ENCODE data around the gene HNRNPU. TPM values are rescaled to one million over a fixed set of nuclear protein-coding genes. Genes with fewer than 3 reads are reported as not detected.

The HNRNPU gene
- total RNA-seq, 4 donors from 2014 or later: 305 to 433 (median 344) TPM

DNA sequence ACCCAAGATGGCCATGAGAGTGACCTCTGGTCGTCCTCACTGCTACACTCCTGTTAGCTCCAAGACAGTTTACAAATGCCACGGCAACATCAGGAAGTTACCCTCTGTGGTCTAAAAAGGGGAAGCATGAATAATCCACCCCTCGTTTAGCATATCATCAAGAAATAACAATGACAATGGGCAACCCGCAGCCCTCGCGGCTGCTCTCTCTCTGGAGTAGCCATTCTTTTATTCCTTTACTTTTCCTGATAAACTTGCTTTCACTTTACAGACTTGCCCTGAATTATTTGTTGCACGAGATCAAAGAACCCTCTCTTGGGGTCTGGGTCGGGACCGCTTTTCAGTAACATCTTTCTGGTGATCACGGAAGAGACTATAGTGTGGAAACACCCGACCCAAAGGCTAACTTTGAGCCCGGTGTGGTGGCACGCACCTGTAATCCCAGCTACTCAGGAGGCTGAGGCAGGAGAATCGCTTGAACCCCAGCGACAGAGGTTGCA, 48.7 kb downstream of the HNRNPU start:
- no peak for DNase-seq
- TF ChIP-seq POLR2A (IDR thresholded peaks at IDR 0.05): no peak
- TF ChIP-seq, protein P1, sequence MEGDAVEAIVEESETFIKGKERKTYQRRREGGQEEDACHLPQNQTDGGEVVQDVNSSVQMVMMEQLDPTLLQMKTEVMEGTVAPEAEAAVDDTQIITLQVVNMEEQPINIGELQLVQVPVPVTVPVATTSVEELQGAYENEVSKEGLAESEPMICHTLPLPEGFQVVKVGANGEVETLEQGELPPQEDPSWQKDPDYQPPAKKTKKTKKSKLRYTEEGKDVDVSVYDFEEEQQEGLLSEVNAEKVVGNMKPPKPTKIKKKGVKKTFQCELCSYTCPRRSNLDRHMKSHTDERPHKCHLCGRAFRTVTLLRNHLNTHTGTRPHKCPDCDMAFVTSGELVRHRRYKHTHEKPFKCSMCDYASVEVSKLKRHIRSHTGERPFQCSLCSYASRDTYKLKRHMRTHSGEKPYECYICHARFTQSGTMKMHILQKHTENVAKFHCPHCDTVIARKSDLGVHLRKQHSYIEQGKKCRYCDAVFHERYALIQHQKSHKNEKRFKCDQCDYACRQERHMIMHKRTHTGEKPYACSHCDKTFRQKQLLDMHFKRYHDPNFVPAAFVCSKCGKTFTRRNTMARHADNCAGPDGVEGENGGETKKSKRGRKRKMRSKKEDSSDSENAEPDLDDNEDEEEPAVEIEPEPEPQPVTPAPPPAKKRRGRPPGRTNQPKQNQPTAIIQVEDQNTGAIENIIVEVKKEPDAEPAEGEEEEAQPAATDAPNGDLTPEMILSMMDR (IDR thresholded peaks at IDR 0.05): no peak
- no peaks in the 10 kb centered on the region for H3K4me1 ChIP-seq
- H3K9me3 ChIP-seq: no peaks in the 10 kb centered on the region
- intact Hi-C loops (cut with DNase I): no loop called here
- no peaks in the 10 kb centered on the region for H3K27me3 ChIP-seq
- no peak overlapping the region for H3K27ac ChIP-seq
- no peak overlapping the region for H3K4me3 ChIP-seq (replicated peaks in 1 of 3)
- WGBS, 2 donors: 51 to 54% methylated on average over 15 of the region's 15 CpGs
- H3K36me3 ChIP-seq: no peaks in the 10 kb centered on the region

DNA sequence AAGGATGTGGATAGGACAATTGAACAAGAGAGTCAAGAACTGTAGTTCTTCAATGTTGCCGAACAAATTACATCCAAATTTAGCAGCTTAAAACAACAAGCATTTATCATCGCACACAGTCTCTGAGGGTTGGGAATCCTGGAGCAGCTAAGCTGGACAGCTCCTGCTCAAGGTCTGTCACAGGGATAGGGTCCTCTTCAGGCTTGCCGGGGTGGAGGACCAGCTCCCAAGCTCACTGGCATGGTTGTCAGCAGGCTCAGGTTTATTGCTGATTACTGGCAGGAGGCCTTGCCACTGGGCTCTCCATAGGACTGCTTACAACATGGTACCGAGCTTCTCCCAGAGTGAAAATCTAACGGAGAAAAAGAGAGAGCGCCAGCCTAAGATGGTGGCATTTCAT, 51.0 kb downstream of the HNRNPU start:
- Histone ChIP-seq H3K27me3 (no peaks in the 10 kb centered on the region), H3K4me1 (no peaks in the 10 kb centered on the region), H3K4me3 (replicated peaks in 1 of 3) (no peak overlapping the region), H3K27ac (no peak overlapping the region), H3K36me3 (no peaks in the 10 kb centered on the region), H3K9me3 (no peaks in the 10 kb centered on the region)
- intact Hi-C loops (cut with DNase I): no loop called here
- 76 to 83% methylated on average over 6 of the region's 6 CpGs for WGBS, 2 donors
- TF ChIP-seq POLR2A (IDR thresholded peaks at IDR 0.05): no peak
- TF ChIP-seq, protein P1 (IDR thresholded peaks at IDR 0.05): no peak
- no peak for DNase-seq

DNA sequence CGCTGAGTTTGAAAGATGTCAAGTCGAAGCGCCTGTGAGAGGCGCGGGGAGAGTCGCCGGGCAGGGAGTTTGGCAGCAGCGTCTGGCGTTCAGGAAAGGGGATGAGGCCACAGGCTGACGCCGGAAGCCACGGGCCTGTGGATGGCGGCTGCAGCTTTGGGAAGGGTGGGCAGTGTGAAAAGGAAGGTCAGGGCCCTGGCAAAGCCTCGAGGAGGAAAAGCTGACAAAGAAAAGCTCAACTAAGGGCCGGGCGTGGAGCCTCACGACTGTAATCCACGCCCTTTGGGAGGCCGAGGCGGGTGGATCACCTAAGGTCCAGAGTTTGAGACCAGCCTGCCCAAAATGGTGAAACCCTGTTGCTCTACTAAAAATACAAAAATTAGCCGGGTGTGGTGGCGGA, 54.1 kb downstream of the HNRNPU start:
- Histone ChIP-seq H3K27me3 (no peaks in the 10 kb centered on the region), H3K9me3 (no peaks in the 10 kb centered on the region), H3K27ac (no peak overlapping the region), H3K4me3 (replicated peaks in 1 of 3) (no peak overlapping the region), H3K4me1 (no peaks in the 10 kb centered on the region), H3K36me3 (no peaks in the 10 kb centered on the region)
- intact Hi-C loops (cut with DNase I): no loop called here
- whole genome bisulfite sequencing, 2 donors: 89 to 91% methylated on average over 22 of the region's 22 CpGs
- no peak for TF ChIP-seq POLR2A (IDR thresholded peaks at IDR 0.05)
- TF ChIP-seq, protein P1 (IDR thresholded peaks at IDR 0.05): no peak
- DNase-seq: no peak

DNA sequence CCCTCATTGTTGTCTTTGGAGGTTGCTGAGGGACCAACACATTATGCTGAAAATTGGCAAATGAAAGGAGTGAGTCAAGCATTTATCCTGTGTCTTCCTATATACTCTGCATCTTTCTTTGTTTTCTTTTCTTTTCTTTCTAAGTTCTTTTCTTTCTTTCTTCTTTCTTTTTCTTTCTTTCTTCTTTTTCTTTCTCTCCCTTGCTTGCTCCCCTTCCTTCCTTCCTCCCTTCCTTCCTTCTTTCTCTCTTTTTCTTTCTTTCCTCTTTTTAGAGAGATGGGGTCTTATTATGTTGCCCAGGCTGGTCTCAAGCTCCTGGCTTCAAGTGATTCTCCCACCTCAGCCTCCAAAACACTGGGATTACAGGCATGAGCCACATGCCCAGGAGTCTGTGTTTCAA, 57.2 kb downstream of the HNRNPU start:
- Histone ChIP-seq H3K27ac (no peak overlapping the region), H3K4me3 (replicated peaks in 1 of 3) (no peak overlapping the region), H3K27me3 (no peaks in the 10 kb centered on the region), H3K36me3 (no peaks in the 10 kb centered on the region), H3K4me1 (no peaks in the 10 kb centered on the region), H3K9me3 (no peaks in the 10 kb centered on the region)
- no peak for TF ChIP-seq POLR2A (IDR thresholded peaks at IDR 0.05)
- TF ChIP-seq, protein P1 (IDR thresholded peaks at IDR 0.05): no peak
- intact Hi-C loops (cut with DNase I): no loop called here
- no peak for DNase-seq

DNA sequence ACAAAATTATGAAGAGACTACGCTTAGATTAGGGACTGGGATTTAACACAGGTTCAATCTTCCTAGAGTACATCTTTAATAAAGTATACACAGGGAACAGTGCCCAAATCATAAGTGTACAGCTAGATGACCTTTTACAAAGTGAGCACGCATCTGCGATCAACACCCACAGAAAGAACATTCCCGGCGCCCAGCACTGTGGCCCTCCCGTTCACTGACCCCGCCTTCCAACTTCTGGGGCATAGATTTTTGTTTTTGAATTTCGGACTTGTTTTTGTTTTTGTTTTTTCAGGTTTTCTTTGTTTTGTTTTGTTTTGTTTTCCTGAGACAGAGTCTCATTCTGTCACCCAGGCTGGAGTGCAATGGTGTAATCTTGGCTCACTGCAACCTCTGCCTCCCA, 59.5 kb downstream of the HNRNPU start:
- TF ChIP-seq, protein P1 (IDR thresholded peaks at IDR 0.05): no peak
- TF ChIP-seq POLR2A (IDR thresholded peaks at IDR 0.05): no peak
- 92 to 93% methylated on average over 8 of the region's 8 CpGs for WGBS, 2 donors
- Histone ChIP-seq H3K9me3 (no peaks in the 10 kb centered on the region), H3K36me3 (no peaks in the 10 kb centered on the region), H3K4me1 (no peaks in the 10 kb centered on the region), H3K4me3 (replicated peaks in 1 of 3) (no peak overlapping the region), H3K27ac (no peak overlapping the region), H3K27me3 (no peaks in the 10 kb centered on the region)
- intact Hi-C loops (cut with DNase I): no loop called here
- DNase-seq: no peak
